NCI-H2227 (cell line): Measurements from ENCODE around the gene PTPRN2.
"Not testable (repeated sequence)": the region's sequence is repeated elsewhere in the genome, so short reads cannot be mapped to it uniquely, and the experiment has no call there.

Source experiments
- DNase-seq: peaks from one replicate; lab custom pipeline; 2025; ENCODE audit not compliant: unreplicated experiment; lab: John Stamatoyannopoulos, UW

PTPRN2 gene

DNA sequence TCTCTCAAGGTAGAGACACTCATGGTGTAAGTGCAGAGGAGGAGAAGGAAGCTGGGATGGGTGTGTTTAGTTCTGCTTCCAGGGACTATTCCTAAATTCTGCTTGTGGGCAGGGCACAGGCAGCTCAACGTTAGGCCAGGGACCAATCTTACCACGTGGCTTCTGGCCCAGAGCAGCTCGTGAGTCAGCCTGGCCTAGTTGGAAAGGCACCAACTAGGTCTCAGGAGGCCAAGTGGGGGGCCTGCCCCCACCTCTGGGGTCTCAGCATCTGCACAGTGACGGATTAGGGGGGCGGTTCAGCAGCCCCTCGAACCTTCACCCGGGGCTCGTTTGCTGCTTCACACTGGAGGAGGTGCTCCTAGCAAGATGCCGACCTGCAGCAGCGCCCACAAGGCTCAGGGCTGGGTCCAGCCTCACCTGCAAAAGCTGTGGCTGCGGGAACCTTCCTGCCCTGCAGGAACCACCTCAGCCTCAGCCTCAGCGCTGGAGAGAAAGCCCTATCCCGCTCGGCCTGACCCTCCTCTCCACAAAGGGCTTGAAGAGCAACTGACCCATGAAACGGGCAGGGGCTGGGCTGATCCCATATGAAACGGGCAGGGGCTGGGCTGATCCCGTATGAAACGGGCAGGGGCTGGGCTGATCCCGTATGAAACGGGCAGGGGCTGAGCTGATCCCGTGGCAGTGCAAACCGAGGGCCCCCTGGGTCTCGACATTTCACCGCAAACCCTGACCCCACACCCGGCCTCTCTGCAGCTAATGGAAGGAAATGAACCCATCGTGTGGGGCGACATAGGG, 803.4 kb downstream of the PTPRN2 start:
- no peak for DNase-seq

DNA sequence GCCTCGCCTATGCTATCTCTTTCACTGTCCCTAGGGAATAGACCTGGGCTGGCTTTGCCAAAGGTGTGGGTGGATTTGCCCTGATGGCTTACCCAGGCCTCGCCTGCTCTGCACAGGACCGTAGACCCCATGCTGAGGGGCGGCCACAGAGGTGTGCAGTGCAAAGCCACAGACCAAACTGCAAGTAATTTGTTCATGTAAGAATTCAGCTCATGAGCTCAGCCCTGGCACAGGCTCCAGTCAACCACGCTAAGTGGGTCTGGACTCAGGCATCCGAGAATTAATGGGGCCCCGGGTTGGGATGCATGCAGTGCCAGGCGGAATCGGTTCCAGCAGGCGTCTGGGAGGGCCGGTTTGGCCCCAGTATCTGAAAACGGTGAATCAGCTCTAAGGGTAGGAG, 805.6 kb downstream of the PTPRN2 start:
- no peak for DNase-seq

GRCh38 chr7:157780721-157781120, 806.9 kb downstream of the PTPRN2 start:
- DNase-seq: no peak

- no peak for DNase-seq
Measured at GRCh38 chr7:157780312-157780711, 807.3 kb downstream of the PTPRN2 start.

DNA sequence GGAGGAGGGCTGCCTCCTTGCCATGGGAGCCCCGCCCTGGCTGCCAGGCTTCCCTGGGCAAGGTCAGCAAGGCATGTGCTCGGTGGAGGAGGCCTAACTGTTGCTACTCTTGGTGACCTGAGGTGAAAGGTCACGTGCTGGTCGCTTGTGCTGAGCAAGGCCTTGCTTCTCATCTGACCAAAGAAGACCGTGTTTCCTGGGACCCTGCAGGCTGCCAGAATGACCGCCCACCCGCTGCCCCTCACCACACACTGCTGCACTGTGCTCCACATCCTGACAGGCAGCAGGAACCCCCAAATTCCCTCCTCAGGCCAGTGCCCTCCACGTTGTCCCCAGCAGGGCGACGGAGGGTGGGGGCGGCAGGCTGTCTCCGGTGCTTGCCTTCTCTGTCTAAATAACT, 808.4 kb downstream of the PTPRN2 start:
- no peak for DNase-seq

GRCh38 chr7:157777194-157777762, 810.3 kb downstream of the PTPRN2 start:
- not testable (repeated sequence) for DNase-seq

GRCh38 chr7:157775560-157776332, 811.9 kb downstream of the PTPRN2 start:
- DNase-seq: no peak

DNA sequence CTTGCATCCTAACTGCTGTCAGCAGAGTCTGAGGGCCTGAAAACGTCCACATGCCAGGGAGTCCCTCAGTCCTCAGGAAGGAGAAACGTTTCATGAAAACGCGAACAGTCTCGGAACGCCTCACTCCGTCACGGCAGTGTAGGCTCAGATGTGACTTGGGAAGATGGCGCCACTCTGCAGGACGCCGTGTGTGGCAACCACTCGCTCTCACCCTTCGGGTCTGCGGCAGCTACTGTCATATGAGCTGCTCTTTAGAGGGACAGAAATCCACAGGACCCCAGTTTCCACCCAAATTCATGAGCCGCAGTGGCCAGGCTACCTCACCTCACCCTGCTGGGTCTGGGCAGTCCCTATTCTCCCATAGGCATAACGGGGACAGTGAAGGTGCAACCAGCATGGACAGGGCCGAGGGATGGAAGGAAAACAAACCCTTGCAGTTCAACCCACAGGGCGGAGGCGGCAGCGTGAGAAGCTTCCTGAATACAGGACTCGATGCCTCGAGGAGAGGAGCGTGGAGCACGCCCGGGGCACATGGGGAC, 812.5 kb downstream of the PTPRN2 start:
- DNase-seq: no peak

GRCh38 chr7:157774495-157774894, 813.1 kb downstream of the PTPRN2 start:
- DNase-seq: no peak

DNA sequence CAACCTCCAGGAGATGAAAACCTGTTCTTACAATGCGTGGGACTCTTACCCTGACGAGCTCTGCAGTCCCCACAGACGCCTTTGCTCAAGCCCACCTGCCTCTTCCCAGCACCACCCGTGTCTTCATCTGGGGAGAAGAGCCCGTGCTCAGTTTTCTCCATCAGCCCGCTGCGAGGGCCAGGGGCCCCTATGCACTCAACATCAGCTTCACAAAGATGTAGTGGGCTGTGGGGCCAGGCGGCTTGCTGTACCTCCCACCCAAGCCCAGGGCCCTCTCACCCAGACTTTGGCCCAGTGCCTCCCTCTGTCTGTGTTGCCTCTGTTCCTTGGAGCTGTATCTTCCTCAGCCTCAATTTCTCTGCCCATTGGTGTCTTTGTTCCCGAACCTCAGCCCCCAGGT, 814.3 kb downstream of the PTPRN2 start:
- no peak for DNase-seq

- DNase-seq: no peak
Measured at GRCh38 chr7:157772486-157773130, 815.0 kb downstream of the PTPRN2 start.

- no peak for DNase-seq
Measured at GRCh38 chr7:157771689-157772088, 815.9 kb downstream of the PTPRN2 start.

DNA sequence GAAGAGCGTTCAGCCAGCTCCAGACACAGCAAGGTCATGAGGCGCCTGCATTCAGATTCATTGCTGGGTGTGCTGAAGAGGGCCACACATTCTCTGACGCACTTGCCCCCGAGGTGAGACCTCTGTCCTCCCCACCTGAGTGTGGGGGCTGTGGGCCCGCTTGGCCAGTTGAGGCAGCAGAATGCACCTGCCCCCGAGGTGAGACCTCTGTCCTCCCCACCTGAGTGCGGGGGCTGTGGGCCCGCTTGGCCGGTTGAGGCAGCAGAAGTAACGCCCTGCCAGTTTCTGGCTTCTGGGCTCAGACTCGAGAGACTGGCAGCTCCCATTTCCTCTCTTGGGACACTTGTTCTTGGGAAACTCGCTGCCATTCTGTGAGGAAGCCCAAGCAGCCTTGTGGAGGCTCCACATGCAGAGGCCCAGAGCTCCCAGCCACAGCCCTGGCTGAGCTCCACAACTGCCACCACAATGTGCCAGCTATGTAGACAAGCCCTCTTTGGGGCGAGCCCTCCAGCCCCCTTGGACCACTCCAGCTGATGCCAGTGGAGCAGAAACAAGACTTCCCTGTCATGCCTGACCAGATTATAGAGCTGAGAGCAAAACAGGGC, 816.8 kb downstream of the PTPRN2 start:
- DNase-seq: no peak

DNA sequence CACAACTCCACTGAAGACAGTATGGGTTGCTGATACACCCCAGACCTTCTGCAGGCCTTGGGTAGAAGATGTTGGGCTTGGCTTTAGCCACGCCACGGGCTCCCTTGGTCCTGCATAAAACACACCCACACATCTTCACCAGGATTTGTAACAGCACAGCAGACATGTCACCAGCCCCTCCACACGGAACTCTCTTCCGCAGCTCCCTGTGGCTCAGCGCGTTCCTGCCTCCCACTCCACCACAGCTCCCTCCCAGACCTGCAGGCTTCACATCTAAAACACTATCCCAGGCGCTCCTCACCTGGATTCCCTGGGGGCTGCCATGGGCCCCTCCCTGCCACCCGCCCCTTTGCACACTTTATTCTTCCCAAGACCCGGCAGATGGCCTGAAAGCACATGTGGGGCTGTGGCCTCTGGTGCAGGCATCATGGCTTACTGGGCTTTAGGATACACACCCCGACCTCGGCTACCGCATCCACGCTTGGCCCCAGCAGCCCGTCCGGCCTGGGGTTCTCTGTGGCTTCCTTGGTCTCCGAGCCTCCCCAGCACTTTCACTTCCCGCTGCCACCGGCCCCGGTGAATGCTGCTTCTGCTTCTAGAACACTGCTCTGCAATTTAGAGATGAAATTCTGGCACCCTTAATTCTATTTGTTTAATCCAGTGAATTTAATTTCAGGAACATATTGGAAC, 818.0 kb downstream of the PTPRN2 start:
- DNase-seq: no peak

GRCh38 chr7:157769086-157769485, 818.5 kb downstream of the PTPRN2 start:
- no peak for DNase-seq

DNA sequence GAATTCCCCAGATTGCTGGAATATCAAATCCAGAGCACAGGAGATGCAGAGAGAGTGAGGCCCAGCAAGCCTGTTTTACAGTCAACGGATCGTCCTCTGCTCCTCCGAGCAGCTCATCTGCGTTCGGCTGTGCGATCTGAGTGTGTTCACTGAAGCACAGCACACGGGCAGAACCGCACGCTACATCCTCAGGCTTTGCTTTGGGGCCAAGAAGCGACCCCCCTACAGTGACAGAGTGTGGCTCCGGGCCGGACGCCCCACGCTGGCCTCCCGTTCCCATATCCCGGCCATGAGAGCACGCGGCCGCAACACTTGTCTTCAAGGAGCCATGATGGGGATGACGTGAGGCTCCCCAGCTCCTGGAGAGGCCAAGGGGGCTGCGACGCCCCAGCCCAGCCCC, 819.4 kb downstream of the PTPRN2 start:
- DNase-seq: no peak

DNA sequence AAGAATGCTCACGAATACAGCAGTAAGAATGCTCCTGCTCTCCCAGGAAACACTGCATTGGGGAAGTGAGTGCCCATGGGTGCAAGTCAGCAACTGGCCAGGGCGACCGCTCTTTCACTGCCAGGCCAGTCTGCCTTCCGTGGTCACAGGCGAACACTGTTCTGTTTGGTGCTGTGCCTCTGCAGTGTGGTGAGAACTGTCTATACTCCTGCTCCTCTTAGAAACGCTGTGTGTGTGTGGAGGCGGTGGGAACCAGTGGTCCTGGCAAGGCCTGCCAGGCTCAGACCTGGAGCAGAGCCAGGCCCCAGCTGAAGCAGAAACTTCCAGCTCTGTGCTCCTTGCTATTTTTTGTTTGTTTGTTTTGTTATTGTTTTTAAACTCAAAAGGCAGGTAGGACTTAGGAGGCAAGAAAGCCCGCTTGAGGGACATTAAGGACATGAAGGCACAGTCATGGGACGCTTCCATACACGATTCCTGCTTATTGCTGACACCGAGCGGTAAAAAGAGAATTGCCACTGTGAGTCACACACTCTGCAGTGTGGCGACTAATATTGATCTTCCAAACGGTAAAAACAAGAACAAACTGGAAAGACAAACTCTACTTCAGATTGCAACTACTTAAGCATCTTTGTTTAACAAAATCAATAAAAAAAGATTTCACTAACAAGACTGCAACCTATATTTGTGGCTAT, 820.0 kb downstream of the PTPRN2 start:
- no peak for DNase-seq

DNA sequence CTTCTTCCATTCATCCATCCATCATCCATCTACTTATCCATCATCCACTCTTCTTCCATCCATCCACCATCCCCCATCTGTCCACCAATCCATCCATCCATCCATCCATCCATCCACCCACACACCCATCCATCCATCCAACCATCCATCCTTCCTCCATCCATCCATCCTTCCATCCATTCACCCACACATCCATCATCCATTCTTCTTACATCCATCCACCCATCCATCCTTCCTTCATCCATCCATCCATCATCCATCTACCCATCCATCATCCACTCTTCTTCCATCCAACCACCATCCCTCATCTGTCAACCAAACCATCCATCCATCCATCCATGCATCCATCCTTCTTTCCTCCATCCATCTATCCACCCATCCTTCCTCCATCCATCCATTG, 821.5 kb downstream of the PTPRN2 start:
- no peak for DNase-seq

DNA sequence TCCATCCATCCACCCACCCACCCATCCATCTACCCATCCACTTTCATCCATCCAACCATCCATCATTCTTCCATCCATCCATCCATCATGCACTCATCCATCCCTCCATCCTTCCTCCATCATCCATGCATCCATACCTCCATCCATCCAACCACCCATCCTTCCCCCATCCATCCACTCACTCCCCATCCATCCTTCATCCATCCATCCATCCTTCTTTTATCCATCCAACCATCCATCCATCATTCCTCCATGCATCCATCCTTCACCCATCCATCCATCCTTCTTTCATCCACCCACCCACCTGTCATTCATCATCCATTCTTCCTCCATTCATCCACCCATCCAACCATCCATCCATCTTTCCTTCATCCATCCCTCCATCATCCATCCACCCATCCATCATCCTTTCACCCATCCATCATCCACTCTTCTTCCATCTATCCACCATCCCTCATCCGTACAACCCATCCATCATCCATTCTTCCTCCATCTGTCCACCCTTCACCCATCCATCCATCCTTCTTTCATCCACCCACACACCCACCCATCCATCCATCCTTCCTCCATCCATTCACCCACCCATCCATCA, 822.6 kb downstream of the PTPRN2 start:
- DNase-seq: no peak
